Neural cell (in vitro differentiated cells): ENCODE data around the gene APBB2. TPM values are rescaled to one million over a fixed set of nuclear protein-coding genes. Genes with fewer than 3 reads are reported as not detected.
A peak's percentile ranks its signal among the peaks of the same experiment; 100 is the strongest.

Source experiments
- H2AFZ ChIP-seq: fragments of 200-600, 300-800 bp; sonication (generic), shearing (Covaris generic); 2 replicates; pipeline ENCODE4 v1.6.0; 2014; ENCODE audit warnings: low read depth, mild to moderate bottlenecking, antibody characterized with exemption, low read length, moderate library complexity
- H3F3A ChIP-seq: fragments of 200-600 bp; shearing (Covaris generic); 2 replicates; pipeline ENCODE4 v1.6.1; 2016; ENCODE audit warnings: mild to moderate bottlenecking, moderate library complexity, mixed read lengths, antibody characterized with exemption, low read length; ENCODE audit not compliant: insufficient read depth, poor library complexity, severe bottlenecking
- H3K27ac ChIP-seq: fragments of 200-600, 300-800 bp; sonication (generic), shearing (Covaris generic); 2 replicates; pipeline ENCODE4 v1.5.1; 2014; ENCODE audit warnings: mild to moderate bottlenecking, low read length, moderate library complexity
- H3K27me3 ChIP-seq: fragments of 300-800, 200-600 bp; sonication (generic), shearing (Covaris generic); 2 replicates; pipeline ENCODE4 v1.6.0; 2014; ENCODE audit warnings: mild to moderate bottlenecking, low read depth, low read length, moderate library complexity; ENCODE audit not compliant: insufficient read depth
- H3K36me3 ChIP-seq: fragments of 300-800, 200-600 bp; sonication (generic), shearing (Covaris generic); 2 replicates; pipeline ENCODE4 v1.5.1; 2014; ENCODE audit warnings: mild to moderate bottlenecking, antibody characterized with exemption, low read length, moderate library complexity; ENCODE audit not compliant: insufficient read depth
- H3K4me2 ChIP-seq: fragments of 300-800, 200-600 bp; sonication (generic), shearing (Covaris generic); 2 replicates; pipeline ENCODE4 v1.6.0; 2014; ENCODE audit warnings: mild to moderate bottlenecking, low read length
- H3K4me3 ChIP-seq: fragments of 300-800, 200-600 bp; sonication (generic), shearing (Covaris generic); 2 replicates; pipeline ENCODE4 v1.5.1; 2014; ENCODE audit warnings: mild to moderate bottlenecking, low read length, moderate library complexity
- H3K79me2 ChIP-seq: fragments of 200-600 bp; shearing (Covaris generic); replicated peaks from 2 replicates; pipeline ENCODE4 v1.6.0; 2014; ENCODE audit warnings: mild to moderate bottlenecking, low read length, moderate library complexity; ENCODE audit not compliant: insufficient read depth
- H3K9ac ChIP-seq: fragments of 300-800, 200-600 bp; sonication (generic), shearing (Covaris generic); 2 replicates; pipeline ENCODE4 v1.6.1; 2016; ENCODE audit warnings: mild to moderate bottlenecking, low read length, mixed read lengths
- H3K9me2 ChIP-seq: fragments of 200-600 bp; shearing (Covaris generic); 2 replicates; pipeline ENCODE4 v1.6.1; 2016; ENCODE audit warnings: mild to moderate bottlenecking, low read length, mixed read lengths; ENCODE audit not compliant: insufficient read depth
- H3K9me3 ChIP-seq: fragments of 200-600, 300-800 bp; sonication (generic), shearing (Covaris generic); 2 replicates; pipeline ENCODE4 v1.6.1; 2016; ENCODE audit warnings: mild to moderate bottlenecking, mixed run types, low read length, moderate library complexity, mixed read lengths
- H4K20me1 ChIP-seq: fragments of 200-600 bp; shearing (Covaris generic); 2 replicates; pipeline ENCODE4 v1.6.1; 2016; ENCODE audit warnings: mild to moderate bottlenecking, mixed run types; ENCODE audit not compliant: insufficient read depth
- CTCF ChIP-seq: fragments of 450-650 bp; IDR thresholded peaks from 2 replicates; pipeline ENCODE4 v1.5.1; 2014; ENCODE audit warnings: antibody characterized with exemption, mild to moderate bottlenecking, moderate library complexity; ENCODE audit not compliant: poor library complexity, severe bottlenecking
- EZH2 ChIP-seq: fragments of 200-600, 300-800 bp; shearing (Covaris generic), sonication (generic); IDR thresholded peaks from 2 replicates; pipeline ENCODE4 v1.6.1; 2014; ENCODE audit warnings: antibody characterized with exemption, low read length, borderline replicate concordance, mild to moderate bottlenecking; ENCODE audit not compliant: insufficient read depth, poor library complexity, severe bottlenecking
- MXI1 ChIP-seq: fragments of 450-650 bp; conservative IDR thresholded peaks from 2 replicates; pipeline ENCODE4 v1.6.1; 2014; ENCODE audit warnings: antibody characterized with exemption, mild to moderate bottlenecking; ENCODE audit not compliant: poor library complexity, severe bottlenecking
- POLR2AphosphoS5 ChIP-seq: IDR thresholded peaks from 2 replicates; pipeline ENCODE4 v1.6.1; 2012
- RAD21 ChIP-seq: fragments of 450-650 bp; conservative IDR thresholded peaks from 2 replicates; pipeline ENCODE4 v1.6.1; 2014; ENCODE audit warnings: antibody characterized with exemption, mild to moderate bottlenecking, moderate library complexity
- REST ChIP-seq: IDR thresholded peaks from 2 replicates; pipeline ENCODE4 v1.6.1; 2012; ENCODE audit warnings: borderline replicate concordance
- SMC3 ChIP-seq: fragments of 450-650 bp; conservative IDR thresholded peaks from 2 replicates; pipeline ENCODE4 v1.6.1; 2014; ENCODE audit warnings: antibody characterized with exemption, mild to moderate bottlenecking, moderate library complexity; ENCODE audit not compliant: poor library complexity
- TAF1 ChIP-seq: IDR thresholded peaks from 2 replicates; pipeline ENCODE4 v1.6.1; 2012; ENCODE audit warnings: low read depth
- polyA minus RNA-seq: library from RNA; depleted of rRNA, polyadenylated mRNA; stranded (reverse); fragments of >200 nt; gene quantifications from 2 replicates; pipeline ENCODE4 v1.2.3, GENCODE V29; 2014
- polyA plus RNA-seq: library from polyadenylated mRNA; depleted of rRNA; stranded (reverse); fragments of >200 nt; gene quantifications from 2 replicates; pipeline ENCODE4 v1.2.3, GENCODE V29; 2014

Gene APBB2
- polyA plus RNA-seq (41.9 and 54.9 TPM in 2 replicates), polyA minus RNA-seq (83.8 and 119 TPM in 2 replicates)

- Histone ChIP-seq H4K20me1 (no peaks in the 10 kb centered on the region), H3K4me3 (peak within 1 kb of the TSS; percentile 72), H2AFZ (peak within 1 kb of the TSS; percentile 4), H3K27me3 (no peaks in the 10 kb centered on the region), H3F3A (no peaks in the 10 kb centered on the region), H3K9me3 (no peaks in the 10 kb centered on the region), H3K36me3 (no peaks in the 10 kb centered on the region), H3K9ac (peak within 1 kb of the TSS; percentile 83), H3K4me2 (peak within 1 kb of the TSS; percentile 25), H3K79me2 (peaks cover 10% of the 10 kb centered on the region), H3K27ac (peak within 1 kb of the TSS; percentile 79), H3K9me2 (no peaks in the 10 kb centered on the region)
- TF ChIP-seq EZH2, result no peak
- peak; percentile 90 for TF ChIP-seq POLR2AphosphoS5
- TF ChIP-seq MXI1, result peak; percentile 83
- no peak for TF ChIP-seq CTCF
- peak; percentile 68 for TF ChIP-seq REST
- peak; percentile 70 for TF ChIP-seq RAD21
- peak; percentile 78 for TF ChIP-seq TAF1
- TF ChIP-seq SMC3, result peak; percentile 58
Measured at GRCh38 chr4:41214136-41214824, at the start of gene APBB2. Gene APBB2 (minus strand): TSS chr4:41214542. CDS start chr4:41033254, 181,288 bp downstream.

- Histone ChIP-seq H2AFZ (no peak overlapping the region), H3K27me3 (no peaks in the 10 kb centered on the region), H3K9ac (no peak overlapping the region), H3K4me3 (no peak overlapping the region), H3K9me3 (no peaks in the 10 kb centered on the region), H4K20me1 (peaks cover 38% of the 10 kb centered on the region), H3K4me2 (no peak overlapping the region), H3K79me2 (peaks cover 41% of the 10 kb centered on the region), H3K9me2 (no peaks in the 10 kb centered on the region), H3F3A (peaks cover 11% of the 10 kb centered on the region), H3K36me3 (peaks cover 41% of the 10 kb centered on the region), H3K27ac (no peak overlapping the region)
- no peak for TF ChIP-seq TAF1
- no peak for TF ChIP-seq MXI1
- no peak for TF ChIP-seq EZH2
Measured at GRCh38 chr4:41262198-41262597, 47.9 kb upstream of the APBB2 start.
